Measurements from ENCODE around the gene MPHOSPH9.

DNA sequence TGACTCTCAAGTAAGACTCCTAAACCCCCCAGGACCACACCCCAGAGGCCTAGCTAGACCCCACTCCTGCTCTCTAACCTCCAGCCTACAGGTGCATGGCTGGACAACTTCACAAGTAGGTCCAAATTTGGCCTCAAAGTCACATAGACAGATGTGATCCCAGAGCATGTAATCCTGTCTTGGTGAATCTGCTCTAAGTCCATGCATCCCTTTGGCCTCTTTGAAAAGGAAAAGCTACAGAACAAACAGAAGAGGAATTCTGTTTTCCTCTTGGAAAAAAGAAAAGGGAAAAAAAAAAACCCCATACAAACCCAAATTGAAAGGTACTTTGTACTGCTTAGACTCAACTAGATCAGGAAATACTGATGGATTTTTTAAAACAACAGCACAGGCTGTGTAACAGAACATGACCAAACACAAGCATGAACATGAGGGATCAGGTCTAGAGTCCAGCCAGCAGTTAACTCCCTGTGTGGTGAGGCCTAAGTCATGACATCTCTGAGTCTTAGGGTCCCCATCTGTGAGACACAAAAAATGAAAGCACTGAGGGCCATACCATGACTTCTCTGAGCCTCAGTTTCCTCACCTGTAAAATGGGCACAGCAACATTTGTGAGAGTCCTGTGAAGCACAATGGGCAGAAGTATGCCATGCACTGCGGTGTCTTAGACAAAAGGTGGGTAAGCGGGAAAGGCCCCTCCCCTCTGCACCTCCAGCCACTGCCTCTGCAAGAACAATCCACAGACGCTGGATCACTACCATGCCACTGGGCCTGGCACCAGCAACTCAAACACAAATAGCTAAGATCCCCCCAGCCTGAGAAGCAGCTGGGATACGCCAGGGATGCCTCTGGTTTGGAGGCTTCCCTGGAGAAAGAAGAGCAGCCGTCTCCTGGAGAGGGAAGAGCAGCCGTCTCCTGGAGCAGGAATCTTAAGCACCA lies 92.0 kb downstream of the MPHOSPH9 start:
- TF ChIP-seq, protein P1, sequence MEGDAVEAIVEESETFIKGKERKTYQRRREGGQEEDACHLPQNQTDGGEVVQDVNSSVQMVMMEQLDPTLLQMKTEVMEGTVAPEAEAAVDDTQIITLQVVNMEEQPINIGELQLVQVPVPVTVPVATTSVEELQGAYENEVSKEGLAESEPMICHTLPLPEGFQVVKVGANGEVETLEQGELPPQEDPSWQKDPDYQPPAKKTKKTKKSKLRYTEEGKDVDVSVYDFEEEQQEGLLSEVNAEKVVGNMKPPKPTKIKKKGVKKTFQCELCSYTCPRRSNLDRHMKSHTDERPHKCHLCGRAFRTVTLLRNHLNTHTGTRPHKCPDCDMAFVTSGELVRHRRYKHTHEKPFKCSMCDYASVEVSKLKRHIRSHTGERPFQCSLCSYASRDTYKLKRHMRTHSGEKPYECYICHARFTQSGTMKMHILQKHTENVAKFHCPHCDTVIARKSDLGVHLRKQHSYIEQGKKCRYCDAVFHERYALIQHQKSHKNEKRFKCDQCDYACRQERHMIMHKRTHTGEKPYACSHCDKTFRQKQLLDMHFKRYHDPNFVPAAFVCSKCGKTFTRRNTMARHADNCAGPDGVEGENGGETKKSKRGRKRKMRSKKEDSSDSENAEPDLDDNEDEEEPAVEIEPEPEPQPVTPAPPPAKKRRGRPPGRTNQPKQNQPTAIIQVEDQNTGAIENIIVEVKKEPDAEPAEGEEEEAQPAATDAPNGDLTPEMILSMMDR (conservative IDR thresholded peaks at IDR 0.05; ENCODE audit: low read length): no peak
- TF ChIP-seq EZH2phosphoT487 (IDR thresholded peaks at IDR 0.05; ENCODE audit: borderline replicate concordance, low read depth, low read length): no peak
